HG02571 (cell line): Measurements from ENCODE around the gene TRIM63.

ENCODE experiments used
- ATAC-seq: cut with Tn5 transposase; IDR thresholded peaks from one replicate; pipeline ENCODE4 v1.9.1; 2021; ENCODE audit warnings: mild to moderate bottlenecking, moderate library complexity; ENCODE audit not compliant: unreplicated experiment

The TRIM63 gene

GRCh38 chr1:26089125-26089524 lies 21.7 kb upstream of the TRIM63 start:
- no peak for ATAC-seq

- ATAC-seq: no peak
These were observed 17.4 kb upstream of the TRIM63 start for GRCh38 chr1:26084844-26085243.

GRCh38 chr1:26084091-26084561 lies 16.7 kb upstream of the TRIM63 start:
- no peak for ATAC-seq

- ATAC-seq: no peak
These were observed 15.8 kb upstream of the TRIM63 start for GRCh38 chr1:26083208-26083607.

GRCh38 chr1:26082020-26082350 lies 14.6 kb upstream of the TRIM63 start:
- no peak for ATAC-seq

GRCh38 chr1:26081267-26082019 lies 14.0 kb upstream of the TRIM63 start:
- ATAC-seq: no peak

- no peak for ATAC-seq
These were observed 12.8 kb upstream of the TRIM63 start for GRCh38 chr1:26079960-26080814.

GRCh38 chr1:26079178-26079563 lies 11.7 kb upstream of the TRIM63 start:
- no peak for ATAC-seq

- ATAC-seq: no peak
These were observed 11.1 kb upstream of the TRIM63 start for GRCh38 chr1:26078286-26079177.

- ATAC-seq: no peak
These were observed 10.1 kb upstream of the TRIM63 start for GRCh38 chr1:26077524-26077923.

- no peak for ATAC-seq
These were observed 8.2 kb upstream of the TRIM63 start for GRCh38 chr1:26075421-26076144.

- no peak for ATAC-seq
These were observed 4.9 kb upstream of the TRIM63 start for GRCh38 chr1:26072305-26072704.

GRCh38 chr1:26070963-26071342 lies 3.5 kb upstream of the TRIM63 start:
- no peak for ATAC-seq

- ATAC-seq: no peak
These were observed 3.0 kb upstream of the TRIM63 start for GRCh38 chr1:26070296-26070962.

- ATAC-seq: no peak
These were observed 2.5 kb upstream of the TRIM63 start for GRCh38 chr1:26069941-26070295.

GRCh38 chr1:26066857-26067256 lies 573 bp downstream of the TRIM63 start:
- no peak for ATAC-seq

GRCh38 chr1:26066160-26066559 lies 1.3 kb downstream of the TRIM63 start:
- ATAC-seq: no peak

GRCh38 chr1:26064553-26064952 lies 2.9 kb downstream of the TRIM63 start:
- no peak for ATAC-seq

GRCh38 chr1:26060832-26061574 lies 6.4 kb downstream of the TRIM63 start:
- no peak for ATAC-seq
